H54 (cell line): ENCODE measurements around the gene SORBS2.
A peak's percentile ranks its signal among the peaks of the same experiment; 100 is the strongest.

Experiments
- DNase-seq: peaks from one replicate; pipeline ENCODE4 v3.0.0; 2011; ENCODE audit warnings: low spot score, mixed read lengths; ENCODE audit not compliant: insufficient read length
- FAIRE-seq: peaks from 3 replicates; lab custom pipeline; 2011; peaks lifted over from hg19 to GRCh38; lab: Jason Lieb, UNC
- POLR2A ChIP-seq: IDR thresholded peaks from 2 replicates; pipeline ENCODE4 v1.6.1; 2011; ENCODE audit warnings: low read depth, mild to moderate bottlenecking, low read length

Gene SORBS2

DNA sequence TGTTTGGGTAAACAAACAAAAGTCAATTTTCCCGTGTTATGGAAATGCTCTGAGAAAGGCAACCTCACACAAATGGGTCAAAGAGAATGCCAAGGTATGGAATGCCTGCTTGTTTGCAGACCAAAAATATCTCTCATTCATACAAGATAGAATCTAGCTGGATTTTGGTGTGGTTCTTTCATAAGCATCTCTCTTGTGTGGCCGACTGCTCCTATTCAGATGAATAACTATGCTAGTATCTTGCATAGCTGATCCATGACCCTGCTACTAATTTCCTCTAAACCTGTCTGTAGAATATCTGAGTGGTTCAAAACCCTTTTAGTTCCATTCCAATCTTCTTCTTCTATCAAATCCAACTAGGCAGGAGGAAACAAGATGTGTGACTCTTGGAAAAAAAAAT lies 28.2 kb upstream of the SORBS2 start:
- no peak for TF ChIP-seq POLR2A
- no peak for DNase-seq
- no peak for FAIRE-seq

DNA sequence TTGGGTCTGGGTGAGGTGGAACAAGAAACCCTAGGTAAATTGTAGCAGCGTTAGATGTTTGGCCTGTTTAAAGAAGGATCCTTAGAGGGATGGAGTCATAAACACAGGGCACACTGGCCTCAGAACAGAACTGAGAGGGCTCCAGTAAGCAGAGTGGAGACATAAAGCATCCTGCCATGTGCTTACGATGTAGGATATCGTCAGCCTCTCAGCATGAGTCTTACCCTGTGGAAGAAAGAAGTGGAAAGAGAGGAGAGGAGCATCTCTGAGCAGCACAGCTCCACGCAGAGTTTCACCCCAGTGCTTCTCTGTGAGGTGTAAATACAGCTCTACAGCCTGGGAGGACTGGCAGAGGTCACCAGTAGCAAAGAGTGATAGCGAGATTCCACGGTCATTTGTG lies 27.8 kb upstream of the SORBS2 start:
- DNase-seq: no peak
- no peak for FAIRE-seq
- TF ChIP-seq POLR2A: no peak

DNA sequence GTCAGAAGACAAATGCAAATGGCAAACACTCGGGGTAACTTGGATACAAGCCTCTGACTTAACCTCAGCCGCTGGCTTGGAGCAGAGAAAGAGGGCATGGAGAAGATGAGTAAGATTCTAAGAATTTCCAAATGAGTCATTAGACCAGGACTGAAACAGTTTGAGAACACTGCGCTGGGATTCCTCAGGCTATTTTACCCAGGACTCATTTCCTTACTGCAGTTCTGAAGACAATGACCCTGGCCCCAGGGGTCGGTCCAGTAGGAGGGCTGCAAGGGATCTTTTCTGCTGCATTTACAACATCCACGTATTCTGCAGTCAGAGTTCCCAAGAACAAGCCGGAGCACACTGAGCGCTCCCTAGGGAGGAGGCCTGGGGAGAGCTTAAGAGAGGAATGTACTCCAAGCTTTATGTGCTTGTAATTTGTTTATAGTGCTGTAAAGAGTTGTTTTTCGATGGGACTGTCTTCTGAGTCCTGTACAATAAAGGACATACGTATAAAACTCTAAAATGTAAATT lies 27.3 kb upstream of the SORBS2 start:
- DNase-seq (peak; percentile 43), FAIRE-seq (peak; percentile 86)
- TF ChIP-seq POLR2A: no peak

DNA sequence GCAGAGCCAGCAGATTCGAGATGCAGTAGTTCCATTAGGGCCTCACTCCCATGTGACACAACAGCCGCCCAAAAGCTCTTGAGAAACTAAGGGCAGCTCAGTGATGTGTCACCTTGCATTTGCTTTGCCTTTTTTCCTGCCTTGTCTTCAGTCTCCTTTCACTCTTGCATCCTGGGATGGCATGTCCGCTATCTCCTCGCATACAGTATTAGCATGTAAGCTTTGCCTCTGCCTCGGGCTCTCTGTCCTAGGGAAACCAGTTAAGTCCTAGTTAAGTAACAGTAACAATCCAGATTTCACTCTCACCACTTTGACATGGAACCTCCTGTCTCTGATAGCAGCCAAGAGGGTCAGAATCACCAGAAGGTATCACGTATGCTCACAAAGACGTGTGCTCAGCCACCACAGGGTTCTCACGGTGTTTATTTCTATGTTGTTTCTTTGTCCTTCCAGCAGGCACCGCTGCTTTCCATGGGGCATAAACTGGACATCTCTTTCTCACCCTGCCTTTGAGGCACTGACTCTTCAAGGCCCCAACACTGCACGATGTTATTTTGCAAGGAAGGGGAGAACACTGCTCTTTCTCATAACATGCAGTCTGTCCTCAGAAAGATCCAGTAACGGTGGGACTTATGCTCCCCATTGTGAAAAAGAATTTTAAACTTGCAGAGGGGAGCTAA lies 26.7 kb upstream of the SORBS2 start:
- no peak for FAIRE-seq
- DNase-seq: no peak
- no peak for TF ChIP-seq POLR2A

DNA sequence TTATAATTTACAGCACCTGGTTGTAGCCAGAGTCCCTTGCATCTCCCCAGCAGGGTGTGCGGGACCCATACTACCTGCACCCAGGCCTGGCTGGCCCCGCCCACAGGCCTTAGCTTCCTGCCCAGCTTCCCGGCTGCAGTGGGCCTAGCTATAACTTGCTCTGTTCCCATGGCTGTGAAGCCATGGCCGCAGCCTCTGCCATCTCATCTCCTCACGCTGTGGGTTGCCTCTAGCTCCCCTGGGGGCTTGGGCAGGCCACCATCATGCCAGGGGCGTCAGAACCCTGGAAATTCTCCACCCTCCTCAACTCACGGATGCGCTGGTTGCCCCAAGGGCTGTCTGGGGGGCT lies 26.1 kb upstream of the SORBS2 start:
- DNase-seq (no peak), FAIRE-seq (no peak)
- TF ChIP-seq POLR2A: no peak

DNA sequence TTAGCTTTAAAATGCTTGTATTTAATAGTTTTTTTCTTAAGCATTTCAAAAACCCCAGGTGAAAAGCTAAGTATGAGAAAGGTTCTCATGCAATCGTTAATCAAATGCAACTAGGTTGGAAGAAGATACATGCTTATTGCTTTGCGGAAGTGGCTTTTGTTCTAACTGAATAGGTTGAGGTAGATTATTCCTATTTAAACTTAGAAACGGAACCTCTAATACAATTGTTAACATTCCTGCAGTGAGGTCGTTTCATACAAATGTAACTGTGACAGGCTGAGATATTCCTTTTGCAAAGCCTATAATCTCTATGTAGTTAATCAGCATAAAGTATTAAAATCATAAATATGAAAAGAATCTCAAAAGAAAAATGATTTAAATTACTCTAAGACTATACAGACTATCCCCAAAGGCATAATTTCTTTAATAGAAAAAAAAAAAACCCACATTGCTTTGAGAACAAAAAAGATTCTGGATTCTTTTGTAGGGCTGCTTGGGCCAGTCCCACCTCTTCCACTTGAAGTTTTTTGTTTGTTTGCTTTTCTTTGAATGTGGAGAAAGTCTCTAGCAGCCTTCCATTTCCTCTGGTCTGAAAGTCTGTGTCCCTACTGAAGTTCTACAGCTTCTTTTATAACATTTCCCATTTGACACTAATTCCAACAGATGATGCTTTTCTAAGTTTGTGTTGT lies 25.6 kb upstream of the SORBS2 start:
- TF ChIP-seq POLR2A: no peak
- DNase-seq: no peak
- no peak for FAIRE-seq

DNA sequence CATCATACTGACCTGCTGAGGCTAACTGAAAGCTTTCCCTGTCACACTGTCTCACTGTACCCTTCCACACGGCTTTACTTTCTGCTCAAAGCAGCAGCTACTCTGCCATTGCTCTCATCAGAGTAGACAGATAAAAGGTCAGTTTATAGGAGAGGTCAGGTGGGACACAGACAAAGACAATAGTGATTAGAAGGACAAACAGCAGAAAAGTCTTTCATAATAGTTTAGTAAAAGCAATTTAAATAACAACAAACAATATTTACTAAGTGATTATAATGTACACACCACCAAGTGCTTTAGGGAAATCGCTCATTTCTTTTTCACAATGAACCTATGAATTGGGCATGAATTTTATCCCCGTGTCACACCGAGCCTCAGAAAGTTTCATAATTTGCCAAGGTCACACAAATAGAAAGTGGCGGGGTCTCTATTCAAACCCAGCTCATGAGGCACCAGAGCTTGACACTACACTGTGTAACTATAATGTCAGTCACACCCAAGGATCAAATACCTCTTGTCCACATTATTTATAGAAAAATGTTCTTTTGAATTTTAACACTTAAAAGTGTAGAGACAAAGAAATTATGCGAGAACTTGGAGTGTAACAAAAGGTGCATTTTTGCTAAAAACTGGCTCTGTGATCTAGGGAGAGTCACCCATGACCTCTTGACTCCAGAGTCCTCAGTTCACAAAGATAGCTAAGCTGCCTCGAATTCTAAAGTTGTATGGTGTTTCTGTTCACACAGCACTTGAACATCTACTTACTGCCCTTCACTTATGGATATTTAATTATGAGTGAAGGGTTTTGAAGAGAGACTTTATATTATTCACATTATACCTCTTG lies 24.5 kb upstream of the SORBS2 start:
- no peak for DNase-seq
- no peak for FAIRE-seq
- no peak for TF ChIP-seq POLR2A

DNA sequence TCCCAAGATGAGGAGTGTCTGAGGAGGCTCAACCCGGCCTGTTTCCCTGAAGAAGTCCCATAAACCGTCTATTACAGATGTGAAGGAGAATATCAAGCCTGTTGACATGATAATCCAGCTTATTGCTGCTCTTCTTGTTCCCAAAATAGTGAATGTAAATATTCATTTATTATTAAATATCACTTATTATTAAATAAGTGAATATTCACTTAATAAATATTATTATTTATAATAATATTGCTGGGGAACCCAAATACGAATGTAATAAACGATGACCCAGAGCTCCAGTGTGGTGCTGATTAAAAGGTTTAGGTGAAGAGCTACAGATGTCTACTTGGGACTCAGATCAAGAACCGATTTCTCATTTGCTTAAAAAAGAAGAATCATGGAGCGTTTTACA lies 23.8 kb upstream of the SORBS2 start:
- DNase-seq (no peak), FAIRE-seq (no peak)
- no peak for TF ChIP-seq POLR2A

DNA sequence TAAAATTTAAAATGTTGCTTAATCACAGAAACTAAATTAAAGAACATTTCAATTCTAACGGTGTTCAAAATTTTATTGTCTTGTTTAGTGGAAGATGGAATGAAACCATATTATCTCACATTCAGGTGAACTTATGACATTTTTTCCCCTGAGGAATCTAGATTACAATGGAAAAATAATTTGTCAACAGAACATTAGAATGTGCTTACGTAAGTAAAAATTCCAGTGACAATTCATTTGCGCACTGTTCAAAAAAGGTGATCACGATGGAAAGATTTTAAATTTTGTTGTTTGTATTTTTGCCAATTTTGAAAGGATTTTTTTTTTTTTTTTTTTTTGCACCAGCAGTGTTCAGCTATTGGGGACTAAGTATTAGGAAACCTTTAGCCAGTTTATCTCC lies 23.3 kb upstream of the SORBS2 start:
- no peak for FAIRE-seq
- DNase-seq: no peak

DNA sequence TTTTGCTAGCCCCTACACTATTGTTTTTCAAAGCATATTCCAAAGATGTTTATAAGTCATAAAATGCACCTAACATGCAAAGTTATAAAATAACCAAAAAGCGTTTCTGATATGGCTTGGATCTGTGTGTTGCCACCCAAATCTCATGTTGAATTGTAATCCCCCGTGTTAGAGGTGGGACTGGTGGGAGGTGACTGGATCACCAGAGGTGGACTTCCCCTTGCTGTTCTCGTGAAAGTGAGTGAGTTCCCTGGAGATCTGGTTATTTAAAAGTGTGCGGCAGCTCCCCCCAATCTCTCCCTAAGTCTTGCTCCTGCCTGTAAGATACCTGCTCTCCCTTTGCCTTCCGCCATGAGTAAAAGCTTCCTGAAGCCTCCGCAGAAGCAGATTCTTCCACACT lies 22.8 kb upstream of the SORBS2 start:
- FAIRE-seq (no peak), DNase-seq (no peak)
- TF ChIP-seq POLR2A: no peak

More for the DNA sequence above, 23.3 kb upstream of the SORBS2 start:
- TF ChIP-seq POLR2A: no peak

DNA sequence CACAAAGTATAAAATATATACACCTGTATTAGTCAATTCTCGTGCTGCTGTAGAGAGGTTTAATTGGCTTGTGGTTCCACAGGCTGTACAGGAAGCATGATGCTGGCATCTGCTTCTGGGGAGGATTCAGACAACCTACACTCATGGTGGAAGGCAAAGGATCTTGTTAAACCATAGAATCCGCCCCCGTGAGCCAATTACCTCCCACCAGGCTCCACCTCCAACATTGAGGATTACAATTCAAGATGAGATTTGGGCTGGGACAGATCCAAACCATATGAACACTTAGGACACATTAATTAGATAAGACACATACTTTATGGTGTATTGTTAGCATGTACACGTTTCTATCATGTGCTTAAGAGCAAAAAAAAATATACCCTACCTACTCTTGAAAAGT lies 22.1 kb upstream of the SORBS2 start:
- no peak for FAIRE-seq
- TF ChIP-seq POLR2A: no peak
- DNase-seq: no peak

DNA sequence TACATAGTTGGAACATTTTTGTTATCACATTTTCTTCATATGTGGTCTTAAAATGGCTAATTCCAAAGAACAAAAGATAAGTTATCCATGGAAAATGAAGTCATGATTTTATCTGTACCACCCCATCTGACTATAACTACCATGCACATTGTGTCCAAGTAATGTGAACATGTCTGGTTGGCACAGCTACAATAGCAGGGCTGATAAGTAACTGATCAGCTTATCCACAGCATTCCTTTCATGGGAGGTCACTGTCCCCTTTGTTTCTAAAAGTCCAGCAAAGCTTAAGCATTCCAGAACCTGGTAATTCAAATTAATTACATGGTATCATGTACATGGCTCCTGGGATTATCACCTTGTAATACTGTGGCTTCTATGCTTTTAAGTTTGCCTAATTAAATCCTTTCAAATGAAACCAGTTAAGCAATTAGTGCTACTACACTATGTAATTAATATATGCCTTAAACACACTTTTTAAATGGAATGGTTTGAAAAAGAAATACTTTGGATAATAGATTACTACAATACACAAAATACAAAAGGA lies 21.1 kb upstream of the SORBS2 start:
- FAIRE-seq: no peak
- no peak for DNase-seq
- no peak for TF ChIP-seq POLR2A

DNA sequence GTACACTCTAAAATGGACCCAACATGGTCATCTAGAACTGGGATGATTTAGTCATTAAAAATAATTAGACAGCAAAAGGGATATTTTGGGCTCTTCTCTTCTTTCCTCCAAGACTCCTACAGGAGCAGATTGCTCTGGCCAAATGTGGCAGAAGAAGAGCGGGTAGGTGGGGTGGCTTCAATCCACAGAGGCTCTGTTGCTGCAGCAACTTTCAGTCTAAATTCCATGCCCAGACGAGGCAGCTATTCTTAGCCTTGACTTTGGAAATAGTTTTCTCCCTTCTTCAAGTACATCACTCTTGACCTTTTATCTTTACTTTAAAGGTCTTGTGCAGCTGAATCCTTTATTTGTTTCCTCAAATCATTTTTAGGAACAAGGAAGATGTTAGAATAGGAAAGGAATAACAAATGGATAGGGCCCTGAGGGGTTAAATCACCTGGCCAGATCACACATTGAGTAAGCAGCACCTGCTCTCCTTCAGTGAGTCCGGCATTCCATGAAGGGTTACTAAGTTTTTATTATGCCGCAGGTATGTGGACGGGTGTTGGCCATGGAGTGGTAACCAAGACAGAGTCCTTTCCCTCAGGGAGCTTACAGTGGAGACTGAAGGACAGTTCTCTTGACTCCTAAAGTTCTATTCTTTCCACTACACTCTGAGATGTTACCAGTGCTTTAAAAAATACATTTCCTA lies 19.3 kb upstream of the SORBS2 start:
- FAIRE-seq: no peak

More for the DNA sequence above, 19.3 kb upstream of the SORBS2 start:
- DNase-seq: no peak
- TF ChIP-seq POLR2A: no peak
